KOPT-K1 (cell line): ENCODE results near the gene ITK.
"Not testable (repeated sequence)": the region's sequence is repeated elsewhere in the genome, so short reads cannot be mapped to it uniquely, and the experiment has no call there.

Experiments used
- H3K27ac ChIP-seq: fragments of 200-600 bp; sonication (generic); 2 replicates; pipeline ENCODE4 v1.5.1; 2016; ENCODE audit warnings: antibody characterized with exemption, mild to moderate bottlenecking, low read depth, low read length; ENCODE audit not compliant: poor library complexity, severe bottlenecking
- H3K36me3 ChIP-seq: fragments of 200-600 bp; sonication (generic); 2 replicates; pipeline ENCODE4 v1.5.1; 2017; ENCODE audit warnings: antibody characterized with exemption, mild to moderate bottlenecking, low read length, moderate library complexity; ENCODE audit not compliant: insufficient read depth
- H3K9me3 ChIP-seq: fragments of 200-600 bp; sonication (generic); 2 replicates; pipeline ENCODE4 v1.5.1; 2017; ENCODE audit warnings: antibody characterized with exemption, low read length, mild to moderate bottlenecking; ENCODE audit not compliant: insufficient read depth, poor library complexity, severe bottlenecking

Gene ITK

GRCh38 chr5:157186309-157187045, 5.8 kb downstream of the ITK start:
- Histone ChIP-seq H3K27ac (no peak overlapping the region), H3K36me3 (peaks cover 79% of the 10 kb centered on the region), H3K9me3 (no peaks in the 10 kb centered on the region)

DNA sequence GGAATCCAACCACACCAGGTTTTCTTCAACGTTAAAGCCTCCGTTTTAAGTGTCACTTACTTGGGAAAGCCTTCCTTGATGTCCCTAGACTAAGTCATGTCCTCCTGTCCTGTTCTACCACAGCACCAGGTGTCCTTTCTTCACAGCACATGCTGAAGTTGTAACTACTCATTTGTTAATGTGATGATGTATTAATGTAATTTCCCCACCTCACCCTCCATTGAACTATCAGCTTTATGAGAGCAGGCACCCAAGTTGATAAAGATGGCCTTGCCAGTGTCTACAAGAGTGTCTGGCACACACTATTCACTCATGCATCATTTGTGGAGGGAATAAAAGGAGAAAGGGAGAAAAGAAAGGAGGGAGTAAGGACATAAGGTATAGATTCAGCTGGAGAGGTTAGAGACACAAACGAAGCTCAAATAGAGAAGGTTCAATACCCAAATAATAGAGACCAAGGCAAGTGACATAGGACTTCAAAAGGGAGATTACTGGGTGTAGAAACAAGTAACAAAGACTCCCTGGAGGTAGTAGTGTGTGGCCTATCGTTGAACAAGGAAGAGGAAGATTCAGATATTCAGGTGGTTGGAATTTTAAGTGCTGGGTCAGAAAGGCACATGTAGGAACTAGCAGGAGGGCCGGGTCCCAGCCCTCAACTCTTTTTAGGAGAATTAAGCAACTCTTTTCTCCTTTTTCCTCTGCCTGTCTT, 6.6 kb downstream of the ITK start:
- Histone ChIP-seq H3K27ac (peak overlapping the region; percentile 8), H3K9me3 (no peaks in the 10 kb centered on the region), H3K36me3 (peaks cover 83% of the 10 kb centered on the region)

GRCh38 chr5:157188270-157188669, 7.6 kb downstream of the ITK start:
- H3K36me3 ChIP-seq, result peaks cover 89% of the 10 kb centered on the region
- H3K27ac ChIP-seq, result peak overlapping the region; percentile 20

DNA sequence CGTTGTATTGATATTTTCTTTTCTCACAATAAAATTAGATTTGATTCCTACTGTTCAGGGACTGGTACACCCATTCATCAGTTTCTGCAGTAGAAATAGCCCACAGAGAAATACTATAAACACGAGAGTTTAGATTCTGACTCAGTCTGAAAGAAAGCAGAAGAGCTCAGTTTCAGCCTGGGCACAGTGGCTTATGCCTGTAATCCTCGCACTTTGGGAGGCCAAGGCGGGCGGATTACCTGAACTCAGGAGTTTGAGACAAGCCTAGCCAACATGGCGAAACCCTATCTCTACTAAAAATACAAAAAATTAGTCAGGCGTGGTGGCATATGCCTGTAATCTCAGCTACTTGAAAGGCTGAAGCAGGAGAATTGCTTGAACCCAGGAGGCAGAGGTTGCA, 8.6 kb downstream of the ITK start:
- Histone ChIP-seq H3K36me3 (peaks cover 83% of the 10 kb centered on the region), H3K9me3 (no peaks in the 10 kb centered on the region), H3K27ac (no peak overlapping the region)

More at GRCh38 chr5:157188270-157188669, 7.6 kb downstream of the ITK start:
- no peaks in the 10 kb centered on the region for H3K9me3 ChIP-seq

DNA sequence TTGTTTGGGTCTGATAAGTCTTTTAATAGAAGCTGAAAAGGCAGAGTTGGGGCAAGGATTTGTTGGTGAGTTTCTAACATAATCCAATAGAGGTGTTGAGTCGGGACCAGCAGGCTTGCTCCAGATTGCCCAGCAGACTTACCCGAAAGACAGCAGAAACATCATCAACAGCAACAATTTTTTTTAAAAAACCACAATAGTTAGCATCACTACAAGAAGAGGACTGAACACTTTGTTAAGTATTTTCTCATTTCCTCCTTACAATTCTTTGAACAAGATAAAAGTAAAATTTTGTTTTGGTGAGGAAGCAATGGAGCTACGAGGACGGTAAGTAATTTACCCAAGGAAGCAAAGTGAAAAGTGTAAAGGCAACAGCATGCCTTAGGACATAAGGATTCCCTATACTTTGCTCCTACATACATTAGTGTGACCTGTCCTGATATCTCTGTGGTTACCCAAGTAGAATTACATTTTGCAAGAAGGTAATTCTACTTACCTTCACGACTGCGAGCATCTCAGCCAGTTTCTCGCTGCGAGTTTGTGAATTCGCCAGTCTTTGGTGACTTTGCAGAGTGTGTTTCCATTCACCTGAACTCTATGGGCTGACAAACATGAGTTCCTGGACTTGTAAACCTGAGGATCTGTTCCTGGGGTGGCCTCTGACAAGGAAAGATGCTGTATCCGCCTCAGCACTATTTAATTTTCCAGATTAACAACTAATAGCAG, 13.2 kb downstream of the ITK start:
- Histone ChIP-seq H3K9me3 (no peaks in the 10 kb centered on the region), H3K27ac (peak overlapping the region; percentile 46), H3K36me3 (peaks cover 78% of the 10 kb centered on the region)

DNA sequence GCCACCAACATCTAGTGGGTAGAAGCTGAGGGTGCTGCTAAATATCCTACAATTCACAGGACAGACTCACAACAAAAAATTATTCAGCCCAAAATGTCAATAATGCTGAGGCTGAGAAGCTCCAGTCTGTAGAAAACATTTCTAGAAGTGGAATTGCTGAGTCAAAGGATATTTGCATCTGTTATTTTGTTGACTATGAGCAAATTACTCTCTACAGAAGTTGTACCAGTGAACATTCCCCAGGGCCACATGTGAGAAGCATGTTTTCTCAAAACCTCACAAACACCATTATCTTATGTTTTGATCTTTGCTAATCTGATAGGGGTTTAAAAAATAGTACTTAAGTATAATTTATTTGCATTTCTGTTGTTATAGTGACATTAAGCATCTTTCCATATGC, 15.4 kb downstream of the ITK start:
- no peaks in the 10 kb centered on the region for H3K9me3 ChIP-seq
- H3K36me3 ChIP-seq, result peaks cover 80% of the 10 kb centered on the region

GRCh38 chr5:157197086-157197485, 16.4 kb downstream of the ITK start:
- H3K36me3 ChIP-seq, result peaks cover 82% of the 10 kb centered on the region
- peak overlapping the region; percentile 35 for H3K27ac ChIP-seq
- H3K9me3 ChIP-seq, result no peaks in the 10 kb centered on the region

More for the DNA sequence above, 15.4 kb downstream of the ITK start:
- H3K27ac ChIP-seq, result peak overlapping the region; percentile 38

DNA sequence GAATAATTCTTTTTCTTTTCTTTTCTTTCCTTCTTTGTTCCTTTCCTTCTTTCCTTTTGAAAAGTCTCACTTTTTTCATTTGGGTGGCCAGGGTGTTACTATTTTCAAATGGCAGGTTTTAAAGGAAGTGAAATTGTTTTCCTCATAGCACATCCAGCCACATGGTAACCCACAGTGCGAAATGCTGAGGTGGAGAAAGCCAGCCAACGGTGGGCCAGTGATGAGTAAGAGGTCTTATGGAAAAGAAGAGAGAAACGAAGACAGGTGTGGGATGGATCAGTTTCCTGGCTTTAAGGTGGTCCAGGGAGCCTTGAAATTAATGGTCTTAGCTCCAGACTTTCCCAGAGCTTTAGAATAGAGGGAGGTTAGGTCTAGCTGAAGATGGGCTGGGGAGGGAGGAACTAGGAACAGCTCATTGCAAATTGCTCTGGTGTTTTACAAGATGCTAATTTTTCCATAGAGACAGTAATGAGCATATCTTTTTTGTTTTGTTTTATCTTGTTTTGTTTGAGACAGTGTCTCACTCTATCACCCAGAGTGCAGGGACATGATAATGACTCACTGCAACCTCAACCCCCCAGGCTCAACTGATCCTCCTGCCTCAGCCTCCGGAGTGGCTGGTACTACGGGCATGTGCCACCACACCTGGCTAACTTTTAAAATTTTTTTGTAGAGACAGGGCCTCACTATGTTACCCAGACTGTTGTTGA, 17.8 kb downstream of the ITK start:
- Histone ChIP-seq H3K9me3 (no peaks in the 10 kb centered on the region), H3K27ac (peak overlapping the region; percentile 35), H3K36me3 (peaks cover 90% of the 10 kb centered on the region)

- Histone ChIP-seq H3K36me3 (peaks cover 91% of the 10 kb centered on the region), H3K9me3 (no peaks in the 10 kb centered on the region), H3K27ac (no peak overlapping the region)
Observed at GRCh38 chr5:157201857-157202256, 21.2 kb downstream of the ITK start.

DNA sequence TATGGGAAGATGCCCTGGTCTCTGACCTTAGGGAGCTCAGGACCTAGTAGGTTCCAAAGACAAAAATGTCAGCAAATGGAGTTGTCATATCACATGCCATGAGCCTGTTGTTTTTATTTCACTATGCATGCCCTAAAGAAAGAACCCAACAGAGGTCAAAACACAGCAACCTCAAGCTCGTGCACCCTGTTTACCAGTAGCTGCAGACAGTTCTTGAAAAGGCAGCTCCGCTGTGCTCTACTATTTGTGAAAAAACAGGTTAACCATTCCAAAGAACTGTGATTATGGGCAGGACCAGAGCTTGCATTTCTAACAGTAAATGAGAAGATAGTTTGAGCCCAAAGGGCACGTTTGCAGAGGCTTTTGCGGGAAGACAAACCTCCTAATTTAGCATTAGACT, 22.8 kb downstream of the ITK start:
- no peaks in the 10 kb centered on the region for H3K9me3 ChIP-seq

DNA sequence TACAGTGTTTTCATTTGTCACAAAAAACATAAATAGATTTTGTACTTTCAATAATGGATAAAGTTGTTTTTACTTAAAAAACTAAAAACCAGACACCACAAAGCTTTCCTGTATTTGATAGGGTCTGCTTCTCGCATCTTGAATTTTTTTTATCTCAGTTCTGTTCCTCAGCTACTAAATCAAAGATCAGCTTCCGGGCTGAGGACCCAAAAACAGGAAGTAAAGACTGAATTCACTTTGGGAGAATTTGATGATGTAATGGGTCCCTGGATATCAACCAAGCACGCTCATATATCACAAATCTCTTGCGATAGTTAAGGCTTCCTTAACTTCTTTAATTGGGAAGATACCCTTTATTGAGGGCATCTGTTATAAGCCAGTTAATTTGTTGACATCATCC, 24.1 kb downstream of the ITK start:
- Histone ChIP-seq H3K36me3 (peaks cover 87% of the 10 kb centered on the region), H3K27ac (no peak overlapping the region), H3K9me3 (no peaks in the 10 kb centered on the region)

More for the DNA sequence above, 22.8 kb downstream of the ITK start:
- Histone ChIP-seq H3K27ac (peak overlapping the region; percentile 16), H3K36me3 (peaks cover 87% of the 10 kb centered on the region)

- no peaks in the 10 kb centered on the region for H3K9me3 ChIP-seq
- peaks cover 86% of the 10 kb centered on the region for H3K36me3 ChIP-seq
- H3K27ac ChIP-seq, result no peak overlapping the region
Observed at GRCh38 chr5:157205708-157206107, 25.1 kb downstream of the ITK start.

GRCh38 chr5:157210652-157211051, 30.0 kb downstream of the ITK start:
- peaks cover 92% of the 10 kb centered on the region for H3K36me3 ChIP-seq
- H3K27ac ChIP-seq, H3K9me3 ChIP-seq: not testable (repeated sequence)

DNA sequence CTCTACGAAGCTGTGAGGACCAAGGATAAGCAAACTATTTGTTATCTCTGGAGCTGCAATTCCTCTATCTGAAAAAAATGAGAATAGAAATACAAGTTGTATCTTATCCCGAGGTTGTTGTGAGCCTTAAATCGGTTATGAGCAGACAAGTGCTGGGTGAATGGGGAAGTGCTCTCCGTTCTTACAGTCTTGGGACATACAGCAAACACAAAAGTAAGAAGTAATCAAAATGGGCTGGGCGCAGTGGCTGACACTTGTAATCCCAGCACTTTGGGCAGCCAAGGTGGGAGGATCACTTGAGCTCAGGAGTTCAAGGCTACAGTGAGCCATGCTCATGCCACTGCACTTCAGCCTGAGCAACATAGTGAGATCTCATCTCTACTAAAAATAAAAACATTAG, 31.7 kb downstream of the ITK start:
- Histone ChIP-seq H3K36me3 (peaks cover 98% of the 10 kb centered on the region), H3K9me3 (no peaks in the 10 kb centered on the region), H3K27ac (no peak overlapping the region)
